Mesendoderm (in vitro differentiated cells): ENCODE data around the gene AIP. TPM values are rescaled to one million over a fixed set of nuclear protein-coding genes. Genes with fewer than 3 reads are reported as not detected.

ENCODE experiments used
- DNase-seq: peaks from one replicate; pipeline ENCODE4 v3.0.0; 2013
- H2AK5ac ChIP-seq: 2 replicates; pipeline ENCODE4 v1.6.1; 2013; ENCODE audit warnings: low read length, inconsistent platforms
- H2BK120ac ChIP-seq: 2 replicates; pipeline ENCODE4 v1.6.1; 2013; ENCODE audit warnings: low read depth, mild to moderate bottlenecking, low read length, moderate library complexity, mixed read lengths
- H2BK15ac ChIP-seq: replicated peaks from 2 replicates; pipeline ENCODE4 v1.6.1; 2013; ENCODE audit warnings: low read depth, mild to moderate bottlenecking, moderate library complexity
- H2BK5ac ChIP-seq: 2 replicates; pipeline ENCODE4 v1.6.1; 2013; ENCODE audit warnings: low read length, inconsistent platforms
- H3K18ac ChIP-seq: 2 replicates; pipeline ENCODE4 v1.6.1; 2013; ENCODE audit warnings: mild to moderate bottlenecking, low read length, mixed read lengths
- H3K23ac ChIP-seq: one replicate; pipeline ENCODE4 v1.6.1; 2013; ENCODE audit warnings: low read length
- H3K27ac ChIP-seq: 2 replicates; pipeline ENCODE4 v1.5.1; 2013; ENCODE audit warnings: low read depth, mild to moderate bottlenecking, inconsistent platforms, low read length, moderate library complexity
- H3K27me3 ChIP-seq: 2 replicates; pipeline ENCODE4 v1.6.1; 2013; ENCODE audit warnings: low read length, control low read depth, mild to moderate bottlenecking, inconsistent platforms; ENCODE audit not compliant: insufficient read depth, poor library complexity
- H3K36me3 ChIP-seq: 2 replicates; pipeline ENCODE4 v1.6.1; 2013; ENCODE audit warnings: low read length, inconsistent platforms; ENCODE audit not compliant: control insufficient read depth, insufficient read depth
- H3K4ac ChIP-seq: one replicate; pipeline ENCODE4 v1.6.1; 2013; ENCODE audit warnings: low read depth, mild to moderate bottlenecking, low read length, moderate library complexity
- H3K4me1 ChIP-seq: 2 replicates; pipeline ENCODE4 v1.6.1; 2013; ENCODE audit warnings: low read depth, low read length, inconsistent platforms; ENCODE audit not compliant: control insufficient read depth
- H3K4me2 ChIP-seq: 2 replicates; pipeline ENCODE4 v1.6.1; 2013; ENCODE audit warnings: low read length
- H3K4me3 ChIP-seq: 2 replicates; pipeline ENCODE4 v1.5.1; 2013; ENCODE audit warnings: mild to moderate bottlenecking, low read length
- H3K56ac ChIP-seq: one replicate; pipeline ENCODE4 v1.6.1; 2013; ENCODE audit warnings: low read length
- H3K79me1 ChIP-seq: 2 replicates; pipeline ENCODE4 v1.6.1; 2013; ENCODE audit warnings: low read length, inconsistent platforms
- H3K79me2 ChIP-seq: 2 replicates; pipeline ENCODE4 v1.6.1; 2013; ENCODE audit warnings: mild to moderate bottlenecking, low read length; ENCODE audit not compliant: control insufficient read depth, insufficient read depth
- H3K9ac ChIP-seq: 2 replicates; pipeline ENCODE4 v1.6.1; 2013; ENCODE audit warnings: low read length, inconsistent platforms
- H4K5ac ChIP-seq: one replicate; pipeline ENCODE4 v1.6.1; 2013; ENCODE audit warnings: low read length
- H4K8ac ChIP-seq: one replicate; pipeline ENCODE4 v1.6.1; 2013; ENCODE audit warnings: low read depth, mild to moderate bottlenecking, control low read depth, low read length, moderate library complexity
- WGBS: extraction: QIAGEN DNeasy Blood & Tissue Kit; methylation state at CpG from one replicate; pipeline ENCODE4 v1.1.7; 2013; ENCODE audit warnings: low lambda C conversion rate, missing lambda C conversion rate; ENCODE audit not compliant: insufficient coverage; ENCODE audit errors: extremely low coverage; 5-methylcytosine and 5-hydroxymethylcytosine counted together
- small RNA-seq: library from polyadenylated mRNA; stranded (forward); fragments of <200 nt; extraction: miRNeasy Mini kit (QIAGEN cat#:217004); gene quantifications from one replicate; pipeline ENCODE3, GENCODE V24; 2013; ENCODE audit not compliant: insufficient read depth

Gene AIP

GRCh38 chr11:67535561-67535960, 52.7 kb downstream of the AIP start:
- no peak overlapping the region for H3K27ac ChIP-seq
- H3K9ac ChIP-seq: no peak overlapping the region
- H3K4ac ChIP-seq: no peak overlapping the region
- no peak overlapping the region for H3K18ac ChIP-seq
- H4K5ac ChIP-seq: no peak overlapping the region
- H2BK120ac ChIP-seq: no peak overlapping the region
- no peaks in the 10 kb centered on the region for H3K79me1 ChIP-seq
- H3K23ac ChIP-seq: no peak overlapping the region
- H2BK15ac ChIP-seq: no peak overlapping the region
- H2BK5ac ChIP-seq: no peak overlapping the region
- no CpG with 5 or more reads among the region's 1 CpG for WGBS
- H3K4me1 ChIP-seq: no peaks in the 10 kb centered on the region
- H3K27me3 ChIP-seq: no peaks in the 10 kb centered on the region
- no peak overlapping the region for H3K4me2 ChIP-seq
- H3K4me3 ChIP-seq: no peak overlapping the region
- DNase-seq: no peak
- no peak overlapping the region for H4K8ac ChIP-seq
- no peaks in the 10 kb centered on the region for H3K36me3 ChIP-seq
- H3K79me2 ChIP-seq: no peaks in the 10 kb centered on the region
- H2AK5ac ChIP-seq: no peak overlapping the region
- no peak overlapping the region for H3K56ac ChIP-seq

- Histone ChIP-seq H3K79me1 (no peaks in the 10 kb centered on the region), H2BK15ac (no peak overlapping the region), H4K8ac (no peak overlapping the region), H3K56ac (no peak overlapping the region), H3K36me3 (no peaks in the 10 kb centered on the region), H3K79me2 (no peaks in the 10 kb centered on the region), H3K4ac (no peak overlapping the region), H2BK5ac (no peak overlapping the region), H2AK5ac (no peak overlapping the region), H3K23ac (no peak overlapping the region), H4K5ac (no peak overlapping the region), H3K4me1 (no peaks in the 10 kb centered on the region), H2BK120ac (no peak overlapping the region), H3K27ac (no peak overlapping the region), H3K9ac (no peak overlapping the region), H3K4me3 (no peak overlapping the region), H3K4me2 (no peak overlapping the region), H3K27me3 (no peaks in the 10 kb centered on the region), H3K18ac (no peak overlapping the region)
- no peak for DNase-seq
- no CpG with 5 or more reads among the region's 6 CpGs for WGBS
Observed at GRCh38 chr11:67538306-67538705, 55.5 kb downstream of the AIP start.

- Histone ChIP-seq H2BK15ac (no peak overlapping the region), H3K9ac (no peak overlapping the region), H2BK120ac (no peak overlapping the region), H4K8ac (no peak overlapping the region), H3K4me2 (no peak overlapping the region), H3K36me3 (no peaks in the 10 kb centered on the region), H3K56ac (no peak overlapping the region), H3K4me3 (no peak overlapping the region), H3K79me2 (no peaks in the 10 kb centered on the region), H3K4ac (no peak overlapping the region), H4K5ac (no peak overlapping the region), H3K4me1 (no peaks in the 10 kb centered on the region), H2AK5ac (no peak overlapping the region), H3K27me3 (no peaks in the 10 kb centered on the region), H3K27ac (no peak overlapping the region), H3K79me1 (no peaks in the 10 kb centered on the region), H3K18ac (no peak overlapping the region), H2BK5ac (no peak overlapping the region), H3K23ac (no peak overlapping the region)
- DNase-seq: no peak
- WGBS: no CpG with 5 or more reads among the region's 10 CpGs
Observed at GRCh38 chr11:67538823-67539505, 56.1 kb downstream of the AIP start.

- DNase-seq: no peak
- Histone ChIP-seq H3K4me3 (no peak overlapping the region), H3K4me1 (no peaks in the 10 kb centered on the region), H3K79me1 (no peaks in the 10 kb centered on the region), H2BK15ac (no peak overlapping the region), H4K5ac (no peak overlapping the region), H4K8ac (no peak overlapping the region), H3K56ac (no peak overlapping the region), H3K18ac (no peak overlapping the region), H3K23ac (no peak overlapping the region), H3K27me3 (no peaks in the 10 kb centered on the region), H2BK120ac (no peak overlapping the region), H3K36me3 (no peaks in the 10 kb centered on the region), H2AK5ac (no peak overlapping the region), H3K27ac (no peak overlapping the region), H3K79me2 (no peaks in the 10 kb centered on the region), H3K4me2 (no peak overlapping the region), H3K4ac (no peak overlapping the region), H2BK5ac (no peak overlapping the region), H3K9ac (no peak overlapping the region)
- no CpG with 5 or more reads among the region's 4 CpGs for WGBS
Observed at GRCh38 chr11:67539550-67539949, 56.7 kb downstream of the AIP start.

Small RNA genes within 50 kb of the gene (small RNA-seq; reads per million reads assigned to genes)
- not detected for gene MIR6752
